ENCODE data around the gene CHST11. TPM values are rescaled to one million over a fixed set of nuclear protein-coding genes. Genes with fewer than 3 reads are reported as not detected.

CHST11 gene
- total and polyA plus RNA-seq, 2 of the 4 experiments (the other 2 are of a cell fraction) = 1.4 to 2.7 TPM

DNA sequence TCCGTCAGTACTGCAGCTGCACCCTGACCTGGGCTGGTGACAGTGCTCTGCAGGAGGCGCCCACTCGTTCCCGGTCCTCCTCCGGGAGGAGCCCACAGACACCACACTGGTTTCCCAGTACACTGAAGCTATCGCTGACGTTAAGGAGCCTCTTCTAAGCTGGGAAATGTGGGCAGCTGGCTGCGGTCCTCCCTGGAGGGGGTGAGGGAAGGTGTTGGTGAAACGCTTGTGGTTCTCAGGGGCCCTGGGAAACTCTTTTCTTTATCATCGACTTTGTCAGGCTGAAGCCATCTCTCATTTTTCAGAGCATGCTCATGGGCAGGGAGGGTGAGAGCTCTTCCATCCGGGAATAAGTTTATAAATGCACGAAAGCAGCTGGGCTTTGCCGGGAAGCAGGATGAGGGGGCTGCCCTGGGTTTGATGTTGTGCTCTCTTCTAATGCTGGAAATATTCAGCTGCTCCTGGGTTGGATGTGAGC lies 176.0 kb downstream of the CHST11 start:
- H3K18ac ChIP-seq (ENCODE audit: low read depth, low read length) = no peak overlapping the region
- no peaks in the 10 kb centered on the region for H3K9me1 ChIP-seq (ENCODE audit: insufficient read depth, low read length)
- dilution Hi-C loops (cut with HindIII; ENCODE audit: low sequenced_read_pairs, unreplicated experiment) = no loop called here
- no peak overlapping the region for H4K8ac ChIP-seq (ENCODE audit: low read depth in 2 of 2, low read length in 2 of 2)
- DNase-seq (peak; percentile 67), ATAC-seq (ENCODE audit: low read depth) (peak; percentile 35)
- no peak overlapping the region for H2BK5ac ChIP-seq (ENCODE audit: low read depth, low read length, poor library complexity, severe bottlenecking)
- H3K23ac ChIP-seq (ENCODE audit: low read depth, low read length) = no peak overlapping the region
- no peak overlapping the region for H4K5ac ChIP-seq (ENCODE audit: low read depth, low read length)
- H3K4me3 ChIP-seq (ENCODE audit: insufficient read depth, low read depth, low read length) = no peak overlapping the region
- H2BK120ac ChIP-seq (ENCODE audit: low read depth, low read length) = no peak overlapping the region
- POLR2A ChIA-PET (ENCODE audit: unreplicated experiment) = no interaction called here
- CTCF ChIA-PET = interaction anchor here (0.7 kb wide), 1 partner anchor 31 kb away, joined by 4 read pairs; no protein-coding TSS in a partner anchor
- no peak overlapping the region for H2AK9ac ChIP-seq (replicated peaks; ENCODE audit: low read depth, low read length, poor library complexity)
- no peak overlapping the region for H3K27ac ChIP-seq (ENCODE audit: insufficient read depth, low read length)
- intact Hi-C loops (cut with micrococcal nuclease) = no loop called here
- H3K9ac ChIP-seq (ENCODE audit: low read depth, low read length) = no peak overlapping the region
- no peak for TF ChIP-seq MAZ (IDR thresholded peaks at IDR 0.05; ENCODE audit: borderline replicate concordance, low read depth, low read length)
- no peak for TF ChIP-seq SMC3 (IDR thresholded peaks at IDR 0.05; ENCODE audit: low read depth, low read length)
- TF ChIP-seq BHLHE40 (IDR thresholded peaks at IDR 0.05; ENCODE audit: low read depth, low read length) = no peak
- TF ChIP-seq NFE2L2 (IDR thresholded peaks at IDR 0.05; ENCODE audit: low read depth, low read length) = no peak
- TF ChIP-seq RAD21 (IDR thresholded peaks at IDR 0.05; ENCODE audit: low read length) = no peak
- no peak for TF ChIP-seq FOS (IDR thresholded peaks at IDR 0.05; ENCODE audit: low read depth, low read length)
- no peak for TF ChIP-seq RFX5 (IDR thresholded peaks at IDR 0.05; ENCODE audit: low read depth, low read length)
- no peak for TF ChIP-seq CHD1 (IDR thresholded peaks at IDR 0.05; ENCODE audit: low read depth, low read length)
- TF ChIP-seq, protein P1, sequence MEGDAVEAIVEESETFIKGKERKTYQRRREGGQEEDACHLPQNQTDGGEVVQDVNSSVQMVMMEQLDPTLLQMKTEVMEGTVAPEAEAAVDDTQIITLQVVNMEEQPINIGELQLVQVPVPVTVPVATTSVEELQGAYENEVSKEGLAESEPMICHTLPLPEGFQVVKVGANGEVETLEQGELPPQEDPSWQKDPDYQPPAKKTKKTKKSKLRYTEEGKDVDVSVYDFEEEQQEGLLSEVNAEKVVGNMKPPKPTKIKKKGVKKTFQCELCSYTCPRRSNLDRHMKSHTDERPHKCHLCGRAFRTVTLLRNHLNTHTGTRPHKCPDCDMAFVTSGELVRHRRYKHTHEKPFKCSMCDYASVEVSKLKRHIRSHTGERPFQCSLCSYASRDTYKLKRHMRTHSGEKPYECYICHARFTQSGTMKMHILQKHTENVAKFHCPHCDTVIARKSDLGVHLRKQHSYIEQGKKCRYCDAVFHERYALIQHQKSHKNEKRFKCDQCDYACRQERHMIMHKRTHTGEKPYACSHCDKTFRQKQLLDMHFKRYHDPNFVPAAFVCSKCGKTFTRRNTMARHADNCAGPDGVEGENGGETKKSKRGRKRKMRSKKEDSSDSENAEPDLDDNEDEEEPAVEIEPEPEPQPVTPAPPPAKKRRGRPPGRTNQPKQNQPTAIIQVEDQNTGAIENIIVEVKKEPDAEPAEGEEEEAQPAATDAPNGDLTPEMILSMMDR (conservative IDR thresholded peaks at IDR 0.05; ENCODE audit: low read depth, low read length) = no peak
- TF ChIP-seq POLR2A (IDR thresholded peaks at IDR 0.05; ENCODE audit: low read depth, low read length) = no peak
- TF ChIP-seq MXI1 (IDR thresholded peaks at IDR 0.05; ENCODE audit: borderline replicate concordance, low read depth, low read length) = no peak
- no peak for TF ChIP-seq MAFK (IDR thresholded peaks at IDR 0.05; ENCODE audit: low read depth, low read length)
- TF ChIP-seq RCOR1 (IDR thresholded peaks at IDR 0.05; ENCODE audit: insufficient replicate concordance, low read length) = no peak
- no peak for TF ChIP-seq CEBPB (IDR thresholded peaks at IDR 0.05; ENCODE audit: low read depth, low read length)
- TF ChIP-seq, protein P2, sequence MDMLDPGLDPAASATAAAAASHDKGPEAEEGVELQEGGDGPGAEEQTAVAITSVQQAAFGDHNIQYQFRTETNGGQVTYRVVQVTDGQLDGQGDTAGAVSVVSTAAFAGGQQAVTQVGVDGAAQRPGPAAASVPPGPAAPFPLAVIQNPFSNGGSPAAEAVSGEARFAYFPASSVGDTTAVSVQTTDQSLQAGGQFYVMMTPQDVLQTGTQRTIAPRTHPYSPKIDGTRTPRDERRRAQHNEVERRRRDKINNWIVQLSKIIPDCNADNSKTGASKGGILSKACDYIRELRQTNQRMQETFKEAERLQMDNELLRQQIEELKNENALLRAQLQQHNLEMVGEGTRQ (IDR thresholded peaks at IDR 0.05; ENCODE audit: low read depth, low read length) = no peak
- TF ChIP-seq, protein P3, sequence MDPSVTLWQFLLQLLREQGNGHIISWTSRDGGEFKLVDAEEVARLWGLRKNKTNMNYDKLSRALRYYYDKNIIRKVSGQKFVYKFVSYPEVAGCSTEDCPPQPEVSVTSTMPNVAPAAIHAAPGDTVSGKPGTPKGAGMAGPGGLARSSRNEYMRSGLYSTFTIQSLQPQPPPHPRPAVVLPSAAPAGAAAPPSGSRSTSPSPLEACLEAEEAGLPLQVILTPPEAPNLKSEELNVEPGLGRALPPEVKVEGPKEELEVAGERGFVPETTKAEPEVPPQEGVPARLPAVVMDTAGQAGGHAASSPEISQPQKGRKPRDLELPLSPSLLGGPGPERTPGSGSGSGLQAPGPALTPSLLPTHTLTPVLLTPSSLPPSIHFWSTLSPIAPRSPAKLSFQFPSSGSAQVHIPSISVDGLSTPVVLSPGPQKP (IDR thresholded peaks at IDR 0.05; ENCODE audit: borderline replicate concordance, low read depth, low read length) = no peak
- H3K4me2 ChIP-seq (ENCODE audit: low read depth, low read length) = peak overlapping the region; percentile 30; the same call in 1 of the 2 replicates
- no TSS peak for BruUV-seq (replicated peaks)
- no peak overlapping the region for H2BK20ac ChIP-seq (ENCODE audit: low read depth, low read length)
- H4K91ac ChIP-seq (ENCODE audit: insufficient read depth, low read depth, low read length) = no peak overlapping the region
- no peak overlapping the region for H2AK5ac ChIP-seq (ENCODE audit: low read depth, low read length)
- H3K36me3 ChIP-seq (ENCODE audit: control insufficient read depth, insufficient read depth, low read length) = no peaks in the 10 kb centered on the region
- H3K56ac ChIP-seq (ENCODE audit: extremely low read depth, insufficient read depth, low read length) = no peak overlapping the region
- no peaks in the 10 kb centered on the region for H3K79me1 ChIP-seq (ENCODE audit: low read depth in 1 of 2, low read length in 2 of 2)
- no peaks in the 10 kb centered on the region; the same call in 1 of the 2 replicates for H3K4me1 ChIP-seq (ENCODE audit: control insufficient read depth, insufficient read depth, low read length)
- peak overlapping the region; percentile 77 for H2AFZ ChIP-seq (replicated peaks; ENCODE audit: low read length, poor library complexity)
- H3K4ac ChIP-seq (ENCODE audit: low read depth, low read length) = no peak overlapping the region
- no peaks in the 10 kb centered on the region for H3K9me3 ChIP-seq (ENCODE audit: control insufficient read depth, insufficient read depth, low read length)
- H2BK15ac ChIP-seq (ENCODE audit: low read depth, low read length) = no peak overlapping the region
- H3K27me3 ChIP-seq (ENCODE audit: control insufficient read depth, insufficient read depth, low read length) = peaks cover 18% of the 10 kb centered on the region
- H3K14ac ChIP-seq (replicated peaks; ENCODE audit: low read depth, low read length) = no peak overlapping the region
- WGBS, 2 experiments (ENCODE audit: extremely low coverage in 2 of 2, insufficient read length in 1 of 2) = 10% methylated on average over 5 of the region's 13 CpGs; no CpG with 5 or more reads in 1 of the 2 experiments
- H4K20me1 ChIP-seq (ENCODE audit: insufficient read depth, low read length) = no peaks in the 10 kb centered on the region
- in situ Hi-C loops (cut with MboI; ENCODE audit: low sequenced_read_pairs) = no loop called here
